Ovary (tissue), 9 donors: Measurements from ENCODE around the gene HK2. TPM values are rescaled to one million over a fixed set of nuclear protein-coding genes. Genes with fewer than 3 reads are reported as not detected.

Experiments used
- DNase-seq, 5 donors: peaks; one replicate each; pipeline ENCODE4 v3.0.0-alpha.2; 2019 to 2020
- H3K27ac ChIP-seq, 2 donors: fragments of 200-600 bp; one replicate each; pipeline versions ENCODE4 v1.5.1 to v1.8.0; 2019 to 2022
- H3K27me3 ChIP-seq: fragments of 200-600 bp; one replicate; pipeline ENCODE4 v1.8.0; 2022
- H3K36me3 ChIP-seq: fragments of 200-600 bp; sonication (generic); one replicate; pipeline ENCODE4 v1.5.1; 2019
- H3K4me1 ChIP-seq: one replicate; pipeline ENCODE4 v1.8.1; 2013; ENCODE audit warnings: mild to moderate bottlenecking, moderate library complexity; ENCODE audit not compliant: insufficient read depth
- H3K4me3 ChIP-seq: fragments of 200-600 bp; sonication (generic); one replicate; pipeline ENCODE4 v1.5.1; 2017
- H3K9me3 ChIP-seq, 2 donors: fragments of 200-600 bp in 1 of 2; sonication (generic) in 1 of 2; one replicate each; pipeline versions ENCODE4 v1.5.1 to v1.8.1; 2013 to 2019; ENCODE audit warnings: mild to moderate bottlenecking in 1 of 2, moderate library complexity in 1 of 2
- CTCF ChIP-seq, 3 donors: fragments of 450-650 bp in 2 of 3; fragments of 200-600 bp in 1 of 3; IDR thresholded peaks; one replicate each; pipeline versions ENCODE4 v1.5.1 to v1.8.0; 2016 to 2022; ENCODE audit warnings: antibody characterized with exemption in 3 of 3, mild to moderate bottlenecking in 1 of 3
- EP300 ChIP-seq: sonication (generic); formaldehyde crosslinking; IDR thresholded peaks from one replicate; pipeline ENCODE4 v1.6.1; 2017; ENCODE audit warnings: antibody characterized with exemption
- POLR2A ChIP-seq: fragments of 450-650 bp; IDR thresholded peaks from one replicate; pipeline ENCODE4 v1.6.1; 2017; ENCODE audit warnings: antibody characterized with exemption, mild to moderate bottlenecking, moderate library complexity
- WGBS, 3 donors: extraction: QIAGEN DNeasy Blood & Tissue Kit in 1 of 3; methylation state at CpG; one replicate each; pipeline versions ENCODE4 v1.1.5 to v1.1.7; 2013 to 2017; 5-methylcytosine and 5-hydroxymethylcytosine counted together
- intact Hi-C, 4 donors: fragments of 100-400 bp; cut with DNase I; formaldehyde crosslinking; loops; one replicate each; pipeline versions ENCODE4 v1.11.0 to v1.15.1; 2022 to 2023
- polyA plus RNA-seq, 2 donors: library from polyadenylated mRNA; stranded (reverse); fragments of 200-250 nt in 1 of 2; fragments of 350-450 nt in 1 of 2; fragmentation: Illumina TruSeq in 1 of 2; extraction: RNeasy Lipid Tissue Mini Kit (QIAGEN cat#74804) in 1 of 2; gene quantifications; one replicate each; pipeline ENCODE4 v1.2.3, GENCODE V29; 2013 to 2014
- total RNA-seq, 7 donors: library from RNA; depleted of rRNA in 2 of 7; stranded (reverse); fragments of >200 nt in 2 of 7; fragmentation: NEBNext Ultra II Directional in 3 of 7; extraction: Animal tissue kit (Norgen Biotek cat#: 25700) in 3 of 7; gene quantifications; one replicate each; pipeline versions ENCODE4 v1.1.0 to v1.2.4, GENCODE V29; 2016 to 2023
- donor health status: DM: no; HTN: no; CAD: no; lungs with moderate emphysema.
- donor health status: DM: no; HTN: no; CAD: no.
- donor health status: Bipolar disorder and iron deficiency.
- donor health status: DM: yes; HTN: yes; CAD: no.
- donor health status: DM: no; HTN: no; CAD: no.
- donor health status: DM: yes; HTN: yes; CAD: no.

Gene HK2
- total and polyA plus RNA-seq, 9 donors: 11.8 to 46.7 (median 28.9) TPM

- H3K27ac ChIP-seq: no peak overlapping the region
- H3K27me3 ChIP-seq: no peaks in the 10 kb centered on the region
- DNase-seq: peak in 1 of 5 donors; percentile 7
- 76 to 82% (median 82%) methylated on average over 17 of the region's 17 CpGs for WGBS, 3 donors
- intact Hi-C loops: no loop called here
- H3K36me3 ChIP-seq: no peaks in the 10 kb centered on the region
- H3K9me3 ChIP-seq: no peaks in the 10 kb centered on the region
- H3K4me1 ChIP-seq: peaks cover 21% of the 10 kb centered on the region
- TF ChIP-seq POLR2A (no peak), CTCF (IDR thresholded peaks at IDR 0.05) (no peak), EP300 (no peak)
- H3K4me3 ChIP-seq: no peak overlapping the region
Measured at GRCh38 chr2:74862020-74862964, 28.4 kb downstream of the HK2 start.

DNA sequence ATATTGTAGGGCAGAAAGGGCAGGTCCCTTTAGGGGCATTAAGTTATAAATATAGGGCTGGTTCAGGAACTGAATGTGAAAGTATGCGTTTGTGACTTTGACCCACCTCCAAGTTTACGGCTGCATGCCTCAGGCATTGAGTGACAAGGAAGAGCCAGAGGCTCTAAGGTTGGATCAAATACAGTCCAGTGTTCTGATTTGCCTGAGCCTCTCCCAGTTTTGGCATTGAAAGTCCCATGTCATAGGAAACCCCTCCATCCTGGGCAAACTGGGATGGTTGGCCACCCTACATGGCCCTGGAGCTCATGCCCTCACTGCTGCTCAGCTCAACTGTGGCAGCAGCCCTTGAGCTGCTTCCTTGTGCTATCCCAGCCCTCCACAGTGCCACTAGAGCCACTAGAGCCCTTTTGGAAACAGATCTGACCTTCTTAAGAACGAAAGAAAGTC is 29.9 kb downstream of the HK2 start:
- whole genome bisulfite sequencing, 3 donors: 85 to 92% (median 88%) methylated on average over 3 of the region's 3 CpGs
- intact Hi-C loops: no loop called here

GRCh38 chr2:74864728-74865722 is 31.1 kb downstream of the HK2 start:
- WGBS, 3 donors: 80 to 86% (median 82%) methylated on average over 20 of the region's 20 CpGs
- intact Hi-C loops: no loop called here
- Histone ChIP-seq H3K27ac (peak overlapping the region in 1 of 2 donors; percentile 24), H3K4me1 (peaks cover 28% of the 10 kb centered on the region), H3K36me3 (no peaks in the 10 kb centered on the region), H3K4me3 (no peak overlapping the region), H3K27me3 (no peaks in the 10 kb centered on the region), H3K9me3 (no peaks in the 10 kb centered on the region)
- DNase-seq: peak in 1 of 5 donors; percentile 19
- TF ChIP-seq CTCF (IDR thresholded peaks at IDR 0.05): no peak

More for the DNA sequence above, 29.9 kb downstream of the HK2 start:
- Histone ChIP-seq H3K27ac (no peak overlapping the region), H3K27me3 (no peaks in the 10 kb centered on the region), H3K36me3 (no peaks in the 10 kb centered on the region), H3K4me1 (peaks cover 28% of the 10 kb centered on the region), H3K4me3 (no peak overlapping the region), H3K9me3 (no peaks in the 10 kb centered on the region)
- no peak for TF ChIP-seq POLR2A
- no peak for TF ChIP-seq CTCF (IDR thresholded peaks at IDR 0.05)
- no peak for TF ChIP-seq EP300
- peak in 1 of 5 donors; percentile 8 for DNase-seq
